K562 (cell line): ENCODE measurements around the gene MYO15B.

Experiments used
- CHD2 ChIP-seq: IDR thresholded peaks from 2 replicates; pipeline ENCODE4 v1.6.1; 2011; ENCODE audit warnings: low read depth, low read length
- CTCF ChIP-seq, 3 experiments: IDR thresholded peaks in 2 of 3; conservative IDR thresholded peaks in 1 of 3; 2 replicates each; pipeline ENCODE4 v1.5.1; 2011 to 2012; ENCODE audit warnings: low read length in 3 of 3, mild to moderate bottlenecking in 3 of 3, control low read depth in 2 of 3, improper control_type of control experiment in 1 of 3, inconsistent platforms in 1 of 3, low read depth in 1 of 3, mixed read lengths in 1 of 3, moderate library complexity in 1 of 3; ENCODE audit not compliant: insufficient read depth in 2 of 3
- POLR2A ChIP-seq: fragments of 450-650 bp; conservative IDR thresholded peaks from 2 replicates; pipeline ENCODE4 v1.6.1; 2016
- RBM14 ChIP-seq: fragments of 200-400 bp; formaldehyde crosslinking; IDR thresholded peaks from 2 replicates; pipeline ENCODE4 v1.6.1; 2018; ENCODE audit warnings: low read depth, mild to moderate bottlenecking, low read length, moderate library complexity, borderline replicate concordance; ENCODE audit not compliant: insufficient read depth

GRCh38 chr17:75591722-75592302, 4.2 kb downstream of the MYO15B start:
- TF ChIP-seq CTCF (IDR thresholded peaks at IDR 0.05 in 2 of 3, conservative IDR thresholded peaks at IDR 0.05 in 1 of 3; ENCODE audit: insufficient read depth in 2 of 3, low read depth in 1 of 3, low read length in 3 of 3) (no peak), RBM14 (no peak), POLR2A (no peak), CHD2 (no peak)
